Measurements from ENCODE around the gene GPR15LG. TPM values are rescaled to one million over a fixed set of nuclear protein-coding genes. Genes with fewer than 3 reads are reported as not detected.
A peak's percentile ranks its signal among the peaks of the same experiment; 100 is the strongest.

Gene GPR15LG
- total RNA-seq, 2 experiments from 2014 or later = not detected

GRCh38 chr10:84211566-84211965 is 38.0 kb downstream of the GPR15LG start:
- ATAC-seq = no peak
- DNase-seq = no peak
- no peaks in the 10 kb centered on the region for H3K4me1 Mint-ChIP-seq (ENCODE audit: low read depth)
- ChIA-PET CTCF (interaction anchor here (1.2 to 4.9 kb wide), 4 partner anchors 13 to 326 kb away, joined by 3 to 46 read pairs (median 4); partner anchors contain the start of gene LRIT2), POLR2A (no interaction called here)
- H3K27ac Mint-ChIP-seq = no peak overlapping the region
- no peak overlapping the region for H3K4me3 Mint-ChIP-seq
- H3K9me3 Mint-ChIP-seq = no peaks in the 10 kb centered on the region
- H3K36me3 Mint-ChIP-seq (ENCODE audit: low read depth) = no peaks in the 10 kb centered on the region
- H3K27me3 Mint-ChIP-seq = peaks cover 3% of the 10 kb centered on the region
- TF ChIP-seq CTCF (IDR thresholded peaks at IDR 0.05) = no peak
- intact Hi-C loops (cut with micrococcal nuclease) = no loop called here

DNA sequence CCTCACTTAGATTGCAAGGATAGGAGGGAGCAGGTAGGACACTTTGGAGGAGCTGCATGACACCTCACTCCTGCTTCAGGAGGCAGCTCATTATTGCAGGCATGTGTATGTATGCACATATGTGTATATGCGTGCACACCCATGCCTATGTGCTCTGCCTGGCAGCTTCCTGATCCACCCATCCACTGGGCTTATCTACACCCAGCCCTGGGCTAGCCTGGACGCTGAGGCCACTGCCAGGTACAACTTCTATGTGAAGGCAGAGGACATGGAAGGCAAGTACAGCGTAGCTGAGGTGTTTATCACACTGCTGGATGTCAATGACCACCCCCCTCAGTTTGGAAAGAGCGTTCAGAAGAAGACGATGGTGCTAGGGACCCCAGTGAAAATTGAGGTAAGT is 38.4 kb downstream of the GPR15LG start:
- CTCF ChIA-PET = interaction anchor here (0.6 to 4.9 kb wide), 5 partner anchors 10 to 325 kb away, joined by 3 to 46 read pairs (median 3); partner anchors contain the start of gene LRIT2
- no peak for ATAC-seq
- TF ChIP-seq CTCF (IDR thresholded peaks at IDR 0.05) = no peak

GRCh38 chr10:84213076-84213475 is 39.5 kb downstream of the GPR15LG start:
- Mint-ChIP-seq H3K4me3 (no peak overlapping the region), H3K27me3 (no peaks in the 10 kb centered on the region), H3K4me1 (ENCODE audit: low read depth) (no peaks in the 10 kb centered on the region), H3K36me3 (ENCODE audit: low read depth) (no peaks in the 10 kb centered on the region), H3K9me3 (no peaks in the 10 kb centered on the region), H3K27ac (no peak overlapping the region)
- no peak for TF ChIP-seq CTCF (IDR thresholded peaks at IDR 0.05)
- DNase-seq (no peak), ATAC-seq (no peak)
- intact Hi-C loops (cut with micrococcal nuclease) = no loop called here
- CTCF ChIA-PET = interaction anchor here (4.9 kb wide), 1 partner anchor 66 kb away, joined by 46 read pairs; no protein-coding TSS in a partner anchor
- POLR2A ChIA-PET = no interaction called here

More for the DNA sequence above, 38.4 kb downstream of the GPR15LG start:
- intact Hi-C loops (cut with micrococcal nuclease) = no loop called here
- H3K27me3 Mint-ChIP-seq = peaks cover 3% of the 10 kb centered on the region
- POLR2A ChIA-PET = no interaction called here
- no peaks in the 10 kb centered on the region for H3K4me1 Mint-ChIP-seq (ENCODE audit: low read depth)
- H3K36me3 Mint-ChIP-seq (ENCODE audit: low read depth) = no peaks in the 10 kb centered on the region
- DNase-seq = no peak
- no peaks in the 10 kb centered on the region for H3K9me3 Mint-ChIP-seq
- H3K27ac Mint-ChIP-seq = no peak overlapping the region
- no peak overlapping the region for H3K4me3 Mint-ChIP-seq

DNA sequence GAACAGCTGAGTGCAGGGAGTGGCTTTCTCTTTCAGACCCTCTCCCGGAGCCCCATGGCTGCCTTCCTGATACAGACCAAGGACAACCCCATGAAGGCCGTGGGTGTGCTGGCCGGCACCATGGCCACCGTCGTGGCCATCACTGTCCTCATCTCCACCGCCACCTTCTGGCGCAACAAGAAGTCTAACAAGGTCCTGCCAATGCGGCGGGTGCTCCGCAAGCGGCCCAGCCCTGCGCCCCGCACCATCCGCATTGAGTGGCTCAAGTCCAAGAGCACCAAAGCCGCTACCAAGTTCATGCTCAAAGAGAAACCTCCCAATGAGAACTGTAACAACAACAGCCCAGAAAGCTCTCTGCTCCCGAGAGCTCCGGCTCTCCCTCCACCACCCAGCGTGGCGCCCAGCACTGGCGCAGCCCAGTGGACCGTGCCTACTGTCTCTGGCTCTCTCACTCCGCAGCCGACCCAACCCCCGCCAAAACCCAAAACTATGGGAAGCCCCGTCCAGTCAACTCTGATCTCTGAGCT is 40.5 kb downstream of the GPR15LG start:
- DNase-seq (no peak), ATAC-seq (no peak)
- H3K27me3 Mint-ChIP-seq = no peaks in the 10 kb centered on the region
- no peak overlapping the region for H3K27ac Mint-ChIP-seq
- intact Hi-C loops (cut with micrococcal nuclease) = no loop called here
- peaks cover 2% of the 10 kb centered on the region for H3K9me3 Mint-ChIP-seq
- POLR2A ChIA-PET = no interaction called here
- no peaks in the 10 kb centered on the region for H3K4me1 Mint-ChIP-seq (ENCODE audit: low read depth)
- peaks cover under 1% of the 10 kb centered on the region for H3K36me3 Mint-ChIP-seq (ENCODE audit: low read depth)
- CTCF ChIA-PET = interaction anchor here (0.7 to 4.9 kb wide), 20 partner anchors 8 to 326 kb away, joined by 3 to 46 read pairs (median 4); partner anchors contain the start of gene GHITM
- TF ChIP-seq CTCF (IDR thresholded peaks at IDR 0.05) = no peak
- H3K4me3 Mint-ChIP-seq = no peak overlapping the region

DNA sequence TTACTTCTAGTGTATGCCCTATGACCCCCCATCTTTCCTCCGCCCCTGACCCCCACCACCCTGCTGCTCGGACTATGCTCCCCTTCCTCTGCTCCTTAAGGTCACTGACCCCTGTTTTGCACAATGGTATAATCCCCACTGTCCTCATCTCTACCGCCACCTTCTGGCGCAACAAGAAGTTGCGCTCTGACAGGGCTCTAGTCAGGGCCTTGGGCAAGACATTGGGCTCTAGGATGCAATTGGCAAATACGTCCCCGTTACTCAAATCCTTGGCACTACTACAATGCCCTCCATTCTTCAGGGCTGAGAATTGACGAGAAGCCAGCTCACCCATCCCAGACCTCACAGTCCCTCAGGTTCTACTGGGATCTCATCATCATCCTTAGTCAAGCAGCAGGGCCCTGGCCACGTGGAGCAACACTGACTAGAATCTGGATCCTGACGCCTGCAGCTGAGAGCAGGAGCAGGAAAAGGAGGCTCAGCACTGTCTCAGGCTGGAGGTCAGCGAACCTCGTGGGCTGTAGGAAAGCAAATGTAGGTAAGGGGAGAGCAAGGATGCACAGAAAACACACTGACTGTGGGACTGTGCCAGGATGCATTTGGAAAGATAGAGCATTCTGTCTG is 41.1 kb downstream of the GPR15LG start:
- POLR2A ChIA-PET = no interaction called here
- TF ChIP-seq CTCF (IDR thresholded peaks at IDR 0.05) = peak; percentile 30
- H3K27ac Mint-ChIP-seq = no peak overlapping the region
- peaks cover 4% of the 10 kb centered on the region for H3K36me3 Mint-ChIP-seq (ENCODE audit: low read depth)
- CTCF ChIA-PET = interaction anchor here (0.6 to 4.9 kb wide), 25 partner anchors 9 to 326 kb away, joined by 3 to 46 read pairs (median 4); partner anchors contain the start of gene GHITM
- H3K4me3 Mint-ChIP-seq = no peak overlapping the region
- intact Hi-C loops (cut with micrococcal nuclease) = no loop called here
- DNase-seq = peak; percentile 52
- H3K9me3 Mint-ChIP-seq = peaks cover 8% of the 10 kb centered on the region
- no peaks in the 10 kb centered on the region for H3K4me1 Mint-ChIP-seq (ENCODE audit: low read depth)
- no peaks in the 10 kb centered on the region for H3K27me3 Mint-ChIP-seq
- peak; percentile 80 for ATAC-seq

Measured in activated CD8-positive, alpha-beta T cell treated with anti-CD3 and anti-CD28 coated beads for 36 hours (primary cell).